Measurements from ENCODE around the gene LCE1E. TPM values are rescaled to one million over a fixed set of nuclear protein-coding genes. Genes with fewer than 3 reads are reported as not detected.

LCE1E gene
- polyA plus RNA-seq, 4 donors, result not detected

GRCh38 chr1:152752225-152752624, 33.8 kb upstream of the LCE1E start:
- 6 to 27% (median 13%) methylated on average over 1 of the region's 1 CpG for WGBS, 3 donors
- H3K36me3 ChIP-seq (ENCODE audit: control insufficient read depth in 3 of 3, insufficient read depth in 2 of 3, low read depth in 1 of 3, low read length in 3 of 3), result no peaks in the 10 kb centered on the region
- no peak for FAIRE-seq
- DNase-seq, result no peak
- no peaks in the 10 kb centered on the region for H3K4me1 ChIP-seq (ENCODE audit: control insufficient read depth in 3 of 3, insufficient read depth in 2 of 3, low read depth in 1 of 3, low read length in 2 of 3)
- no peak overlapping the region for H3K4me3 ChIP-seq (ENCODE audit: low read depth in 1 of 3, low read length in 3 of 3)
- H3K27ac ChIP-seq (ENCODE audit: low read depth in 1 of 3, low read length in 2 of 3), result no peak overlapping the region
- H3K9me3 ChIP-seq (ENCODE audit: control insufficient read depth in 2 of 2, insufficient read depth in 1 of 2, low read depth in 1 of 2, low read length in 1 of 2), result no peaks in the 10 kb centered on the region
- peaks cover 0 to 3% (median 0%) of the 10 kb centered on the region in 3 donors for H3K27me3 ChIP-seq (ENCODE audit: control insufficient read depth in 3 of 3, insufficient read depth in 3 of 3, low read length in 3 of 3)

GRCh38 chr1:152753586-152753985, 32.5 kb upstream of the LCE1E start:
- WGBS, 3 donors, result 4 to 34% (median 11%) methylated on average over 1 of the region's 1 CpG
- Histone ChIP-seq H3K27ac (ENCODE audit: low read depth in 1 of 3, low read length in 2 of 3) (no peak overlapping the region), H3K27me3 (ENCODE audit: control insufficient read depth in 3 of 3, insufficient read depth in 3 of 3, low read length in 3 of 3) (peaks cover 0 to 3% (median 0%) of the 10 kb centered on the region in 3 donors), H3K36me3 (ENCODE audit: control insufficient read depth in 3 of 3, insufficient read depth in 2 of 3, low read depth in 1 of 3, low read length in 3 of 3) (no peaks in the 10 kb centered on the region), H3K9me3 (ENCODE audit: control insufficient read depth in 2 of 2, insufficient read depth in 1 of 2, low read depth in 1 of 2, low read length in 1 of 2) (no peaks in the 10 kb centered on the region), H3K4me3 (ENCODE audit: low read depth in 1 of 3, low read length in 3 of 3) (no peak overlapping the region), H3K4me1 (ENCODE audit: control insufficient read depth in 3 of 3, insufficient read depth in 2 of 3, low read depth in 1 of 3, low read length in 2 of 3) (no peaks in the 10 kb centered on the region)
- DNase-seq, result no peak
- FAIRE-seq, result no peak

GRCh38 chr1:152756872-152757271, 29.2 kb upstream of the LCE1E start:
- no peaks in the 10 kb centered on the region for H3K4me1 ChIP-seq (ENCODE audit: control insufficient read depth in 3 of 3, insufficient read depth in 2 of 3, low read depth in 1 of 3, low read length in 2 of 3)
- no peak overlapping the region for H3K27ac ChIP-seq (ENCODE audit: low read depth in 1 of 3, low read length in 2 of 3)
- no peak overlapping the region for H3K4me3 ChIP-seq (ENCODE audit: low read depth in 1 of 3, low read length in 3 of 3)
- 40 to 73% (median 70%) methylated on average over 1 to 2 of the region's 2 CpGs for WGBS, 3 donors
- no peaks in the 10 kb centered on the region for H3K9me3 ChIP-seq (ENCODE audit: control insufficient read depth in 2 of 2, insufficient read depth in 1 of 2, low read depth in 1 of 2, low read length in 1 of 2)
- H3K27me3 ChIP-seq (ENCODE audit: control insufficient read depth in 3 of 3, insufficient read depth in 3 of 3, low read length in 3 of 3), result peaks cover 0 to 3% (median 0%) of the 10 kb centered on the region in 3 donors
- DNase-seq (no peak), FAIRE-seq (no peak)
- no peaks in the 10 kb centered on the region for H3K36me3 ChIP-seq (ENCODE audit: control insufficient read depth in 3 of 3, insufficient read depth in 2 of 3, low read depth in 1 of 3, low read length in 3 of 3)

- 55 to 77% (median 73%) methylated on average over 6 of the region's 6 CpGs for WGBS, 3 donors
- no peak for FAIRE-seq
- no peak for DNase-seq
- Histone ChIP-seq H3K9me3 (ENCODE audit: control insufficient read depth in 2 of 2, insufficient read depth in 1 of 2, low read depth in 1 of 2, low read length in 1 of 2) (no peaks in the 10 kb centered on the region), H3K27ac (ENCODE audit: low read depth in 1 of 3, low read length in 2 of 3) (no peak within 1 kb of the TSS), H3K27me3 (ENCODE audit: control insufficient read depth in 3 of 3, insufficient read depth in 3 of 3, low read length in 3 of 3) (no peaks in the 10 kb centered on the region), H3K36me3 (ENCODE audit: control insufficient read depth in 3 of 3, insufficient read depth in 2 of 3, low read depth in 1 of 3, low read length in 3 of 3) (no peaks in the 10 kb centered on the region), H3K4me1 (ENCODE audit: control insufficient read depth in 3 of 3, insufficient read depth in 2 of 3, low read depth in 1 of 3, low read length in 2 of 3) (no peaks in the 10 kb centered on the region), H3K4me3 (ENCODE audit: low read depth in 1 of 3, low read length in 3 of 3) (no peak within 1 kb of the TSS)
These were observed 28.3 kb upstream of the LCE1E start, which contains the start of gene KPRP for GRCh38 chr1:152757747-152758146. Gene KPRP, plus strand, starts transcription at chr1:152758025. Its CDS starts 1,564 bp downstream, at chr1:152759589.

GRCh38 chr1:152758636-152759035, 27.4 kb upstream of the LCE1E start:
- FAIRE-seq, result no peak
- H3K27ac ChIP-seq (ENCODE audit: low read depth in 1 of 3, low read length in 2 of 3), result no peak overlapping the region
- no peaks in the 10 kb centered on the region for H3K27me3 ChIP-seq (ENCODE audit: control insufficient read depth in 3 of 3, insufficient read depth in 3 of 3, low read length in 3 of 3)
- WGBS, 3 donors, result 63 to 80% (median 64%) methylated on average over 4 of the region's 4 CpGs
- no peaks in the 10 kb centered on the region for H3K4me1 ChIP-seq (ENCODE audit: control insufficient read depth in 3 of 3, insufficient read depth in 2 of 3, low read depth in 1 of 3, low read length in 2 of 3)
- H3K36me3 ChIP-seq (ENCODE audit: control insufficient read depth in 3 of 3, insufficient read depth in 2 of 3, low read depth in 1 of 3, low read length in 3 of 3), result no peaks in the 10 kb centered on the region
- no peak for DNase-seq
- no peak overlapping the region for H3K4me3 ChIP-seq (ENCODE audit: low read depth in 1 of 3, low read length in 3 of 3)
- no peaks in the 10 kb centered on the region for H3K9me3 ChIP-seq (ENCODE audit: control insufficient read depth in 2 of 2, insufficient read depth in 1 of 2, low read depth in 1 of 2, low read length in 1 of 2)

GRCh38 chr1:152759453-152760173, 26.4 kb upstream of the LCE1E start:
- 71 to 90% (median 81%) methylated on average over 8 of the region's 8 CpGs for WGBS, 3 donors
- DNase-seq, result no peak
- Histone ChIP-seq H3K27ac (ENCODE audit: low read depth in 1 of 3, low read length in 2 of 3) (no peak overlapping the region), H3K9me3 (ENCODE audit: control insufficient read depth in 2 of 2, insufficient read depth in 1 of 2, low read depth in 1 of 2, low read length in 1 of 2) (no peaks in the 10 kb centered on the region), H3K4me3 (ENCODE audit: low read depth in 1 of 3, low read length in 3 of 3) (no peak overlapping the region), H3K36me3 (ENCODE audit: control insufficient read depth in 3 of 3, insufficient read depth in 2 of 3, low read depth in 1 of 3, low read length in 3 of 3) (no peaks in the 10 kb centered on the region), H3K27me3 (ENCODE audit: control insufficient read depth in 3 of 3, insufficient read depth in 3 of 3, low read length in 3 of 3) (no peaks in the 10 kb centered on the region), H3K4me1 (ENCODE audit: control insufficient read depth in 3 of 3, insufficient read depth in 2 of 3, low read depth in 1 of 3, low read length in 2 of 3) (no peaks in the 10 kb centered on the region)
- FAIRE-seq, result no peak

GRCh38 chr1:152760551-152761190, 25.4 kb upstream of the LCE1E start:
- DNase-seq (no peak), FAIRE-seq (no peak)
- no peaks in the 10 kb centered on the region for H3K4me1 ChIP-seq (ENCODE audit: control insufficient read depth in 3 of 3, insufficient read depth in 2 of 3, low read depth in 1 of 3, low read length in 2 of 3)
- no peaks in the 10 kb centered on the region for H3K27me3 ChIP-seq (ENCODE audit: control insufficient read depth in 3 of 3, insufficient read depth in 3 of 3, low read length in 3 of 3)
- H3K27ac ChIP-seq (ENCODE audit: low read depth in 1 of 3, low read length in 2 of 3), result no peak overlapping the region
- no peaks in the 10 kb centered on the region for H3K36me3 ChIP-seq (ENCODE audit: control insufficient read depth in 3 of 3, insufficient read depth in 2 of 3, low read depth in 1 of 3, low read length in 3 of 3)
- no peaks in the 10 kb centered on the region for H3K9me3 ChIP-seq (ENCODE audit: control insufficient read depth in 2 of 2, insufficient read depth in 1 of 2, low read depth in 1 of 2, low read length in 1 of 2)
- 90 to 92% (median 92%) methylated on average over 31 of the region's 31 CpGs for whole genome bisulfite sequencing, 3 donors
- H3K4me3 ChIP-seq (ENCODE audit: low read depth in 1 of 3, low read length in 3 of 3), result no peak overlapping the region

- Histone ChIP-seq H3K4me3 (ENCODE audit: low read depth in 1 of 3, low read length in 3 of 3) (no peak overlapping the region), H3K27ac (ENCODE audit: low read depth in 1 of 3, low read length in 2 of 3) (no peak overlapping the region), H3K4me1 (ENCODE audit: control insufficient read depth in 3 of 3, insufficient read depth in 2 of 3, low read depth in 1 of 3, low read length in 2 of 3) (no peaks in the 10 kb centered on the region), H3K36me3 (ENCODE audit: control insufficient read depth in 3 of 3, insufficient read depth in 2 of 3, low read depth in 1 of 3, low read length in 3 of 3) (no peaks in the 10 kb centered on the region), H3K9me3 (ENCODE audit: control insufficient read depth in 2 of 2, insufficient read depth in 1 of 2, low read depth in 1 of 2, low read length in 1 of 2) (no peaks in the 10 kb centered on the region), H3K27me3 (ENCODE audit: control insufficient read depth in 3 of 3, insufficient read depth in 3 of 3, low read length in 3 of 3) (no peaks in the 10 kb centered on the region)
- DNase-seq, result no peak
- FAIRE-seq, result no peak
- whole genome bisulfite sequencing, 3 donors, result 69 to 82% (median 78%) methylated on average over 3 of the region's 3 CpGs
These were observed 24.3 kb upstream of the LCE1E start for GRCh38 chr1:152761609-152762213.

All from small intestine (tissue), 7 donors.